Jurkat, Clone E6-1 (cell line): ENCODE data around the gene EPAS1.
A peak's percentile ranks its signal among the peaks of the same experiment; 100 is the strongest.

Experiments
- DNase-seq: peaks from one replicate; pipeline ENCODE4 v3.0.0-alpha.2; 2011; ENCODE audit warnings: low read depth, low spot score
- H3K4me3 ChIP-seq: 2 replicates; pipeline ENCODE4 v1.5.1; 2011; ENCODE audit warnings: mild to moderate bottlenecking, low read length, control low read depth, moderate library complexity

EPAS1 gene

GRCh38 chr2:46351098-46351749, 54.0 kb downstream of the EPAS1 start:
- DNase-seq = peak; percentile 48
- peak overlapping the region; percentile 46 for H3K4me3 ChIP-seq

DNA sequence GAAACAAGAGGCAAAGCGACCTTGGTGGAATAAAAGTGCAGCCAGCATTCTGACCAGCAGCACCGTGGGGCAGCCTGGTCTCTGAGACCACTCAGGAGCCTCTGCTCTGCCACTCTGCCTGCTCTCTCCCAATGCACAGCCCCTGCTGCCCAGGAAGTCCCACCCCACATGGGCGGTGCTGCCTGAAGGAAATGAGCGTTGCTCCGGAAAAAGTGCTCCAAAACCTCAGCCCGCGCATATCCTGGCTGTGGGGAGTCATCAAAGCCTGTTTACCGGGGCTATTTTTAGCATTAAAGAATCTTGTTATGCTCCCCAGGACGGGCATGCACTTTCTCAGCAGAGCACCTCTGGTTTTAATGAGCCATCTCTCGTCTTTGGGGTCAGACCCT, 54.5 kb downstream of the EPAS1 start:
- H3K4me3 ChIP-seq = peak overlapping the region; percentile 46
- peak; percentile 92 for DNase-seq

- no peak for DNase-seq
- H3K4me3 ChIP-seq = no peak overlapping the region; the same call in 1 of the 2 replicates
Measured at GRCh38 chr2:46352621-46353020, 55.4 kb downstream of the EPAS1 start.

DNA sequence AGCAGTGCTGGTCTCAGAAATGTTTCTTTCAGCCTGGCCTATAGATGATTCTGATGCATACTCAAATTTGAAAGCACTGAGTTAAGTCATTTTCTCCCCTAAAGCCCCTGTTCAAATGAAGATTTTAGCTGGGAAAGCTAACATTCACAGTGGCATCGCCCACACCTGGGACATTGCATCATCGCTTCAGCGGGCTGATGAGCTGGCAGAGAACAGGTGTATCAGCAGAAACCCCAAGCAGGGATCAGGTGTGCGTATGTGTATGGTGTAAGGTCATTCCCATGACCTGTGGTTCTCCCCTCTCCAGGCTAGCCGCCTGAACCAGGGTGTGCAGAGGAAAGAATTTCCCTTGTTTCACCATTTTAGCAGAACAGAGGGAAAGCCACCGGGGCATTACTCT, 56.3 kb downstream of the EPAS1 start:
- no peak overlapping the region for H3K4me3 ChIP-seq
- DNase-seq = no peak

GRCh38 chr2:46355756-46356155, 58.5 kb downstream of the EPAS1 start:
- no peak for DNase-seq

GRCh38 chr2:46356991-46357390, 59.8 kb downstream of the EPAS1 start:
- no peak for DNase-seq
- no peak overlapping the region for H3K4me3 ChIP-seq

More at GRCh38 chr2:46355756-46356155, 58.5 kb downstream of the EPAS1 start:
- no peak overlapping the region for H3K4me3 ChIP-seq

- DNase-seq = no peak
- H3K4me3 ChIP-seq = no peak overlapping the region
Measured at GRCh38 chr2:46358713-46359112, 61.5 kb downstream of the EPAS1 start.

GRCh38 chr2:46360303-46360702, 63.1 kb downstream of the EPAS1 start:
- no peak for DNase-seq
- no peak overlapping the region for H3K4me3 ChIP-seq

- DNase-seq = peak; percentile 42
- no peak overlapping the region for H3K4me3 ChIP-seq
Measured at GRCh38 chr2:46361920-46362666, 64.9 kb downstream of the EPAS1 start.

GRCh38 chr2:46362667-46363012, 65.4 kb downstream of the EPAS1 start:
- no peak overlapping the region for H3K4me3 ChIP-seq
- DNase-seq = no peak

GRCh38 chr2:46363535-46364170, 66.4 kb downstream of the EPAS1 start:
- H3K4me3 ChIP-seq = no peak overlapping the region
- no peak for DNase-seq

- DNase-seq = peak; percentile 51
- H3K4me3 ChIP-seq = no peak overlapping the region
Measured at GRCh38 chr2:46364797-46365457, 67.7 kb downstream of the EPAS1 start.

GRCh38 chr2:46365913-46366667, 68.9 kb downstream of the EPAS1 start:
- H3K4me3 ChIP-seq = no peak overlapping the region
- no peak for DNase-seq

- H3K4me3 ChIP-seq = no peak overlapping the region
- no peak for DNase-seq
Measured at GRCh38 chr2:46366668-46367052, 69.5 kb downstream of the EPAS1 start.

- H3K4me3 ChIP-seq = no peak overlapping the region
- DNase-seq = no peak
Measured at GRCh38 chr2:46367286-46367685, 70.1 kb downstream of the EPAS1 start.

- no peak overlapping the region for H3K4me3 ChIP-seq
- DNase-seq = no peak
Measured at GRCh38 chr2:46368401-46368800, 71.2 kb downstream of the EPAS1 start.

DNA sequence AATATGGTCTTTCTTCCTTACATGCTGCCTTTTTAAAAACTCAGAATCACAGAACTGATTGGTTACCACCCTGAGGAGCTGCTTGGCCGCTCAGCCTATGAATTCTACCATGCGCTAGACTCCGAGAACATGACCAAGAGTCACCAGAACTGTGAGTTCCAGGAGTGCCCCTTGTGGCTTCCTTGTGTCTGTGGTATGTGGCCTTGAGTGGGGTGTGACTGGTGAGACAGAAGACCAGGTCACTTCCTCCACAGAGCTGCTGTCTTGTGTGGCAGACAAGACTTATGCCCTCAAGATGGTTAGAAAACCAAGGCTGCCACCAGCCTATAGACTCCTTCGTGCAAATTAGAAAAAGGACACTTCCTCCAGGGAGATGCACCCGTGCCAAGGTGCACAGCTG, 72.6 kb downstream of the EPAS1 start:
- H3K4me3 ChIP-seq = no peak overlapping the region
- no peak for DNase-seq

DNA sequence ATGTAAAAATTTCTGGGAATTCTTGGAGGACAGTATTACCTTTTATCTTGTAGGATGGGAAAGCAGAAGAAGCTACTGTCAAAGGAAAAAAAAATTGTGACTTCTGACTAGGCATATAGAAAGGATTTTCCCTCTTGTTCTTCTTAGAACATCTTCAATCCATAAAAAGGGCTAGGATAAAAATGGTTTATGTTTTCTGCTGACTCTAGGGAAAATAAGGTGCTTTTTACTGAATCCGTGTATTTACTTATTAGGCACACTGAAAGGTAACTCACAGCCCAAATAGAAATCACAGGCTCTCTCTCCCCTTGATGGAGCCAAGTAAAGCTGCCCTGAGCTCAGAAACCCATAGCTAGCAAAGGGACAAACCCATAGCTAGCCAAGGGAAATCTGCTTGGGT, 74.6 kb downstream of the EPAS1 start:
- DNase-seq = no peak
- H3K4me3 ChIP-seq = no peak overlapping the region

- no peak overlapping the region for H3K4me3 ChIP-seq
- DNase-seq = no peak
Measured at GRCh38 chr2:46372475-46372874, 75.3 kb downstream of the EPAS1 start.
